LNCaP clone FGC (cell line): ENCODE data around the gene ENPP3.

Experiments
- DNase-seq: peaks from one replicate; pipeline ENCODE4 v3.0.0-alpha.2; 2011; ENCODE audit warnings: low read depth
- H3K4me3 ChIP-seq: 2 replicates; pipeline ENCODE4 v1.5.1; 2011; ENCODE audit warnings: mild to moderate bottlenecking, low read depth, low read length, control low read depth
- CTCF ChIP-seq: IDR thresholded peaks from 2 replicates; pipeline ENCODE4 v1.5.1; 2012; ENCODE audit warnings: mild to moderate bottlenecking; ENCODE audit not compliant: control insufficient read depth, insufficient read depth; ENCODE audit errors: extremely low read depth

ENPP3 gene

GRCh38 chr6:131629651-131630050, 7.5 kb upstream of the ENPP3 start:
- no peak for TF ChIP-seq CTCF
- peak; percentile 97 for DNase-seq
- H3K4me3 ChIP-seq = no peak overlapping the region

- DNase-seq = peak; percentile 94
- H3K4me3 ChIP-seq = no peak overlapping the region
- no peak for TF ChIP-seq CTCF
Observed at GRCh38 chr6:131631625-131632289, 5.3 kb upstream of the ENPP3 start.

- TF ChIP-seq CTCF = no peak
- DNase-seq = no peak
Observed at GRCh38 chr6:131635384-131636340, 1.4 kb upstream of the ENPP3 start.

GRCh38 chr6:131638013-131638412, 911 bp downstream of the ENPP3 start:
- H3K4me3 ChIP-seq = no peak overlapping the region
- TF ChIP-seq CTCF = no peak
- DNase-seq = no peak

More at GRCh38 chr6:131635384-131636340, 1.4 kb upstream of the ENPP3 start:
- H3K4me3 ChIP-seq = no peak overlapping the region

- no peak overlapping the region for H3K4me3 ChIP-seq
- DNase-seq = no peak
- no peak for TF ChIP-seq CTCF
Observed at GRCh38 chr6:131640100-131640499, 3.0 kb downstream of the ENPP3 start.

GRCh38 chr6:131640576-131640975, 3.5 kb downstream of the ENPP3 start:
- no peak overlapping the region for H3K4me3 ChIP-seq
- DNase-seq = no peak
- no peak for TF ChIP-seq CTCF

- no peak for DNase-seq
- no peak for TF ChIP-seq CTCF
- H3K4me3 ChIP-seq = no peak overlapping the region
Observed at GRCh38 chr6:131641554-131641953, 4.5 kb downstream of the ENPP3 start.
